GM18858 (cell line): ENCODE data around the gene C9orf40.

Experiments used
- ATAC-seq: cut with Tn5 transposase; IDR thresholded peaks from one replicate; pipeline ENCODE4 v1.9.1; 2021; ENCODE audit not compliant: unreplicated experiment

The C9orf40 gene

GRCh38 chr9:74942801-74943200, 9.9 kb downstream of the C9orf40 start:
- ATAC-seq = no peak

- ATAC-seq = no peak
Observed at GRCh38 chr9:74940600-74940999, 12.1 kb downstream of the C9orf40 start.

DNA sequence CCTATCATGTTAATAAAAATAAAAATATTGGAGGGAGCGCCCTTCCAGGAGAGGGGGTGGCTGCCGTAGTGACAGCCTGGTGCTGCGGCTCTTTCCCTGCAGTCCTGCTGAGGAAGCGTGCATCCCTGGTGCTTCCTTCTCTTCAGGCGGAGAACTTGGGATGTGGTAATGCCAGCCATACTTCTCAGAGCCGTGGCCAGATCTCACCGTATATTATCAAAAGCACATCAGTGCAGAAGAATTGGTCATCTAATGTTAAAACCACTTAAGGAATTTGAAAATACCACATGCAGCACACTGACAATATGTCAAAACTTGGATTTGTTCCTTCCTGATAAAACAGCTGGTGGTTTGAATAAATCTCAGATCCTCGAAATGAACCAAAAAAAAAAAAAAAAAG, 17.7 kb downstream of the C9orf40 start:
- no peak for ATAC-seq

GRCh38 chr9:74921737-74922136, 31.0 kb downstream of the C9orf40 start:
- ATAC-seq = no peak

- ATAC-seq = no peak
Observed at GRCh38 chr9:74920944-74921626, 31.6 kb downstream of the C9orf40 start.

DNA sequence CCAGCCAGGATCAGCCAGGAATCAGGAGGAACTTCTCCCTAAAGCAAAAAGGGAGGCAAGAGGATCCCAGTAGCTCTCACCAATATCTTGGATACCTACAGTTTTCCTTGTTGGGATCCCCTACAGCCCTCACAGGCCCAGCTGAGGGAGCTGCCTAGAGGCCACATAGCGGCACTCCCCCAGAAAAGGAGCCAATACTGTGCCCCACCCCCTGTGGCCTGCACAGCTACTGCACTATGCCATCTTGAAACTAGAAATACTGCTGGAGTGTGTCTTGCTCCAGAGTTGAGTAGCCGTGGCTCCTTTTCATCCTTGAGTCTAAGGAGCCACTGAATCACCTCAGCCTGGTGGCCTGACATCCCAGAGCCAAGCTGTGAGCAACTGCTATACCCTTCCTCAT, 42.7 kb downstream of the C9orf40 start:
- ATAC-seq = no peak

- no peak for ATAC-seq
Observed at GRCh38 chr9:74908665-74909064, 44.0 kb downstream of the C9orf40 start.

GRCh38 chr9:74907085-74907484, 45.6 kb downstream of the C9orf40 start:
- no peak for ATAC-seq

- no peak for ATAC-seq
Observed at GRCh38 chr9:74901001-74901400, 51.7 kb downstream of the C9orf40 start.
